H9 (cell line): Measurements from ENCODE around the gene IL1RAPL1. TPM values are rescaled to one million over a fixed set of nuclear protein-coding genes. Genes with fewer than 3 reads are reported as not detected.

Experiments
- DNase-seq: peaks from one replicate; pipeline ENCODE4 v3.0.0-alpha.2; 2017
- H2AFZ ChIP-seq: one replicate; pipeline ENCODE4 v1.6.1; 2013; ENCODE audit warnings: mild to moderate bottlenecking, low read length, control low read depth, moderate library complexity
- H2AK5ac ChIP-seq: 2 replicates; pipeline ENCODE4 v1.6.1; 2013; ENCODE audit warnings: low read length, control low read depth, mixed read lengths; ENCODE audit not compliant: insufficient read length
- H2BK120ac ChIP-seq: one replicate; pipeline ENCODE4 v1.6.1; 2013; ENCODE audit warnings: low read depth, mild to moderate bottlenecking, low read length, control low read depth, inconsistent platforms; ENCODE audit not compliant: poor library complexity, severe bottlenecking
- H2BK12ac ChIP-seq: 2 replicates; pipeline ENCODE4 v1.6.1; 2013; ENCODE audit warnings: low read length, control low read depth, mixed read lengths, low read depth; ENCODE audit not compliant: insufficient read length
- H2BK15ac ChIP-seq: 2 replicates; pipeline ENCODE4 v1.6.1; 2013; ENCODE audit warnings: low read depth, low read length, control low read depth
- H2BK20ac ChIP-seq: one replicate; pipeline ENCODE4 v1.6.1; 2013; ENCODE audit warnings: low read depth, mild to moderate bottlenecking, low read length, control low read depth, inconsistent platforms; ENCODE audit not compliant: poor library complexity, severe bottlenecking
- H2BK5ac ChIP-seq: 2 replicates; pipeline ENCODE4 v1.6.1; 2013; ENCODE audit warnings: low read length, control low read depth, mixed read lengths; ENCODE audit not compliant: insufficient read length
- H3K14ac ChIP-seq: 2 replicates; pipeline ENCODE4 v1.6.1; 2013; ENCODE audit warnings: low read length, control low read depth; ENCODE audit not compliant: insufficient read depth
- H3K18ac ChIP-seq: 2 replicates; pipeline ENCODE4 v1.6.1; 2013; ENCODE audit warnings: low read depth, mild to moderate bottlenecking, mixed read lengths, low read length, control low read depth; ENCODE audit not compliant: insufficient read length
- H3K23ac ChIP-seq: 2 replicates; pipeline ENCODE4 v1.6.1; 2013; ENCODE audit warnings: low read length, control low read depth, mixed read lengths, low read depth; ENCODE audit not compliant: insufficient read length
- H3K23me2 ChIP-seq: 2 replicates; pipeline ENCODE4 v1.6.1; 2013; ENCODE audit warnings: low read depth, mild to moderate bottlenecking, mixed read lengths, low read length, control low read depth; ENCODE audit not compliant: insufficient read length, poor library complexity, severe bottlenecking
- H3K27ac ChIP-seq: 2 replicates; pipeline ENCODE4 v1.5.1; 2013; ENCODE audit warnings: low read length, control low read depth, mixed read lengths, low read depth; ENCODE audit not compliant: insufficient read length
- H3K27me3 ChIP-seq: 2 replicates; pipeline ENCODE4 v1.6.1; 2013; ENCODE audit warnings: low read length, control low read depth, inconsistent platforms; ENCODE audit not compliant: insufficient read depth
- H3K4ac ChIP-seq: 2 replicates; pipeline ENCODE4 v1.6.1; 2013; ENCODE audit warnings: low read depth, mild to moderate bottlenecking, control low read depth, inconsistent platforms, low read length, moderate library complexity
- H3K4me1 ChIP-seq: 2 replicates; pipeline ENCODE4 v1.6.1; 2013; ENCODE audit warnings: low read length, control low read depth, inconsistent platforms; ENCODE audit not compliant: insufficient read depth
- H3K4me2 ChIP-seq: 2 replicates; pipeline ENCODE4 v1.6.1; 2013; ENCODE audit warnings: low read length, control low read depth, mixed read lengths; ENCODE audit not compliant: insufficient read length, insufficient read depth
- H3K56ac ChIP-seq: 2 replicates; pipeline ENCODE4 v1.6.1; 2013; ENCODE audit warnings: low read depth, mild to moderate bottlenecking, mixed read lengths, low read length, control low read depth; ENCODE audit not compliant: insufficient read length
- H3K79me1 ChIP-seq: 2 replicates; pipeline ENCODE4 v1.6.1; 2013; ENCODE audit warnings: low read depth, mild to moderate bottlenecking, moderate library complexity, low read length, control low read depth, inconsistent platforms; ENCODE audit not compliant: insufficient read depth, poor library complexity, severe bottlenecking
- H3K79me2 ChIP-seq: 2 replicates; pipeline ENCODE4 v1.6.1; 2013; ENCODE audit warnings: low read length, control low read depth, inconsistent platforms; ENCODE audit not compliant: insufficient read depth
- H3K9ac ChIP-seq: 2 replicates; pipeline ENCODE4 v1.6.1; 2013; ENCODE audit warnings: low read length, control low read depth, mixed read lengths; ENCODE audit not compliant: insufficient read length; ENCODE audit errors: extremely low read depth
- H3K9me3 ChIP-seq: one replicate; pipeline ENCODE4 v1.6.1; 2013; ENCODE audit warnings: low read depth, low read length, inconsistent platforms; ENCODE audit not compliant: control insufficient read depth
- H3T11ph ChIP-seq: one replicate; pipeline ENCODE4 v1.6.1; 2013; ENCODE audit warnings: mild to moderate bottlenecking, low read length, control low read depth, inconsistent platforms
- H4K20me1 ChIP-seq: one replicate; pipeline ENCODE4 v1.6.1; 2013; ENCODE audit not compliant: control insufficient read depth, insufficient read length, insufficient read depth
- H4K5ac ChIP-seq: 2 replicates; pipeline ENCODE4 v1.6.1; 2013; ENCODE audit warnings: low read depth, mild to moderate bottlenecking, mixed read lengths, low read length, control low read depth; ENCODE audit not compliant: insufficient read length
- H4K8ac ChIP-seq: replicated peaks from 2 replicates; pipeline ENCODE4 v1.6.1; 2013; ENCODE audit warnings: low read length, control low read depth, mixed read lengths, low read depth; ENCODE audit not compliant: insufficient read length
- H4K91ac ChIP-seq: 2 replicates; pipeline ENCODE4 v1.6.1; 2013; ENCODE audit warnings: low read depth, mild to moderate bottlenecking, moderate library complexity, mixed read lengths, low read length, control low read depth; ENCODE audit not compliant: insufficient read length
- H3K27ac Mint-ChIP-seq, 3 experiments: 2 replicates in 2 of 3; 3 replicates in 1 of 3; pipeline ENCODE4 v1.8.0; 2020 to 2021; ENCODE audit warnings: mixed read lengths in 3 of 3, mild to moderate bottlenecking in 1 of 3, moderate library complexity in 1 of 3
- H3K27me3 Mint-ChIP-seq: 2 replicates; pipeline ENCODE4 v1.8.0; 2021; ENCODE audit warnings: low read depth, mild to moderate bottlenecking, moderate library complexity, mixed read lengths
- H3K36me3 Mint-ChIP-seq, 3 experiments: 2 replicates in 2 of 3; 3 replicates in 1 of 3; pipeline ENCODE4 v1.8.0; 2020 to 2021; ENCODE audit warnings: low read depth in 3 of 3, mixed read lengths in 3 of 3; ENCODE audit not compliant: insufficient read depth in 1 of 3
- H3K4me1 Mint-ChIP-seq, 2 experiments: 2 replicates each; pipeline ENCODE4 v1.8.0; 2020; ENCODE audit warnings: mixed read lengths in 2 of 2
- H3K4me3 Mint-ChIP-seq, 2 experiments: 2 replicates in 1 of 2; 3 replicates in 1 of 2; pipeline ENCODE4 v1.8.0; 2020 to 2021; ENCODE audit warnings: mild to moderate bottlenecking in 2 of 2, mixed read lengths in 2 of 2, moderate library complexity in 1 of 2
- H3K9me3 Mint-ChIP-seq, 2 experiments: 2 replicates in 1 of 2; 3 replicates in 1 of 2; pipeline ENCODE4 v1.8.0; 2020; ENCODE audit warnings: mild to moderate bottlenecking in 2 of 2, mixed read lengths in 2 of 2, moderate library complexity in 1 of 2
- WGBS: extraction: QIAGEN DNeasy Blood & Tissue Kit; methylation state at CpG from one replicate; pipeline ENCODE4 v1.1.7; 2013; ENCODE audit warnings: missing lambda C conversion rate, low lambda C conversion rate, mixed read lengths; ENCODE audit not compliant: insufficient read length; ENCODE audit errors: extremely low coverage; 5-methylcytosine and 5-hydroxymethylcytosine counted together
- total RNA-seq: library from RNA; stranded (reverse); gene quantifications from 2 replicates; pipeline ENCODE4 v1.2.1, GENCODE V29; 2021
- TF ChIP-seq, protein P1 (sequence below): fragments of 200-600 bp; sonication (generic); conservative IDR thresholded peaks from 3 replicates; pipeline ENCODE4 v1.8.0; 2021; ENCODE audit warnings: antibody characterized with exemption, mild to moderate bottlenecking

The IL1RAPL1 gene
- total RNA-seq, 1 experiment from 2014 or later = 0.31 TPM

DNA sequence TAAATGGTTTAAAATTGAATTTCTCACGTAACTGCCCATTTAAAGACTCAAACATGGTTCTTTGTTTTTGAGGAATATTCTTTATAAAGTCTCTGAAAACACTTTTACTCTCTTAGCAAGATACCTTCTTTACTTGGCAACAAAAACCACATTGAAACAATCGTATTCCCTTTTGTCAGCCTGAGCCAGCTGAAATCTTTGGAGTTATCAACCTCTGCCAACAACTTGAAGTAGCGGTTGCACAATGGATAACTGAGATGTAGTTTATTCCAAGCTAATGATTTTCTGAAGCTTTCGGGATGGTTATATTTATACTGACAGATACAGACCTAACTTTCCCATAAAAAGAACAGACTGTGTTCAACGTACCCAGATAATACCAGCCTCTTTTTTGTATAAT lies 561.3 kb downstream of the IL1RAPL1 start:
- Histone ChIP-seq H3K27me3 (no peaks in the 10 kb centered on the region), H3K23ac (no peak overlapping the region), H2BK12ac (no peak overlapping the region), H3K9me3 (no peaks in the 10 kb centered on the region), H2BK20ac (no peak overlapping the region), H2AK5ac (no peak overlapping the region), H2BK120ac (no peak overlapping the region), H3K18ac (no peak overlapping the region), H3K23me2 (no peaks in the 10 kb centered on the region), H3K56ac (no peak overlapping the region), H3K9ac (no peak overlapping the region), H3K4me1 (no peaks in the 10 kb centered on the region), H2BK15ac (no peak overlapping the region), H3K79me1 (no peaks in the 10 kb centered on the region), H2BK5ac (no peak overlapping the region), H3T11ph (no peak overlapping the region), H3K4me2 (no peak overlapping the region), H4K5ac (no peak overlapping the region), H3K14ac (no peak overlapping the region), H3K27ac (no peak overlapping the region), H4K20me1 (no peaks in the 10 kb centered on the region), H3K4ac (no peak overlapping the region), H2AFZ (no peak overlapping the region), H4K91ac (no peak overlapping the region), H3K79me2 (no peaks in the 10 kb centered on the region), H4K8ac (no peak overlapping the region)
- Mint-ChIP-seq H3K27me3 (no peaks in the 10 kb centered on the region), H3K9me3 (peaks cover 3 to 51% of the 10 kb centered on the region in 2 experiments), H3K4me1 (peaks cover 7% of the 10 kb centered on the region in 2 experiments; a peak in 2 of 4 replicates), H3K4me3 (no peak overlapping the region), H3K27ac (no peak overlapping the region), H3K36me3 (no peaks in the 10 kb centered on the region; a peak in 2 of 7 replicates)
- TF ChIP-seq, protein P1, sequence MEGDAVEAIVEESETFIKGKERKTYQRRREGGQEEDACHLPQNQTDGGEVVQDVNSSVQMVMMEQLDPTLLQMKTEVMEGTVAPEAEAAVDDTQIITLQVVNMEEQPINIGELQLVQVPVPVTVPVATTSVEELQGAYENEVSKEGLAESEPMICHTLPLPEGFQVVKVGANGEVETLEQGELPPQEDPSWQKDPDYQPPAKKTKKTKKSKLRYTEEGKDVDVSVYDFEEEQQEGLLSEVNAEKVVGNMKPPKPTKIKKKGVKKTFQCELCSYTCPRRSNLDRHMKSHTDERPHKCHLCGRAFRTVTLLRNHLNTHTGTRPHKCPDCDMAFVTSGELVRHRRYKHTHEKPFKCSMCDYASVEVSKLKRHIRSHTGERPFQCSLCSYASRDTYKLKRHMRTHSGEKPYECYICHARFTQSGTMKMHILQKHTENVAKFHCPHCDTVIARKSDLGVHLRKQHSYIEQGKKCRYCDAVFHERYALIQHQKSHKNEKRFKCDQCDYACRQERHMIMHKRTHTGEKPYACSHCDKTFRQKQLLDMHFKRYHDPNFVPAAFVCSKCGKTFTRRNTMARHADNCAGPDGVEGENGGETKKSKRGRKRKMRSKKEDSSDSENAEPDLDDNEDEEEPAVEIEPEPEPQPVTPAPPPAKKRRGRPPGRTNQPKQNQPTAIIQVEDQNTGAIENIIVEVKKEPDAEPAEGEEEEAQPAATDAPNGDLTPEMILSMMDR = no peak
- DNase-seq = no peak
- WGBS = no CpG with 5 or more reads among the region's 5 CpGs
